HG03558 (cell line): ENCODE measurements around the gene RNASE4.
"Not testable (repeated sequence)": the region's sequence is repeated elsewhere in the genome, so short reads cannot be mapped to it uniquely, and the experiment has no call there.

Source experiments
- ATAC-seq: cut with Tn5 transposase; IDR thresholded peaks from one replicate; pipeline ENCODE4 v1.9.1; 2021; ENCODE audit warnings: moderate number of reproducible peaks; ENCODE audit not compliant: unreplicated experiment; ENCODE audit errors: extremely low read depth

The RNASE4 gene

GRCh38 chr14:20733684-20734429, 49.5 kb downstream of the RNASE4 start:
- no peak for ATAC-seq

GRCh38 chr14:20734430-20734806, 50.1 kb downstream of the RNASE4 start:
- ATAC-seq: no peak

GRCh38 chr14:20738292-20738691, 53.9 kb downstream of the RNASE4 start:
- ATAC-seq: not testable (repeated sequence)

DNA sequence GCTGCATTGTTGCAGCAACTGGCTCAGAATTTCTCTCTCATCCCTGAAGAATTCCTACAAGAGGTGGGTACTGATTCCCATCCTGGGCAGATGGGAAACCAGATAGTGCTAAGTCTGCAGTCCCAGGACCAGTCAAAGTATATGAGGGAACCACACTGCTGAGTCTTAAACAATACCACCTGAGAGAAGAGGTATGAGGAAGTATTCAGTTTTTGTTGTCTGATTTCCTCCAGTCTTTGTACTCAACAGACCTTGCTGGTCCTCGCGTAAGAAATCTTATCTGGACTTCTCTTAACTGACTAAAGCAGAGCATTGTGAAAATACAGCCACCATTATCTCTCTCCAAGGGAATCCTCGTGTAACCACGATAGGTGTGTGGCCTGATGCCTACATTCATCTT, 57.8 kb downstream of the RNASE4 start:
- no peak for ATAC-seq

GRCh38 chr14:20743556-20743955, 59.2 kb downstream of the RNASE4 start:
- ATAC-seq: no peak

DNA sequence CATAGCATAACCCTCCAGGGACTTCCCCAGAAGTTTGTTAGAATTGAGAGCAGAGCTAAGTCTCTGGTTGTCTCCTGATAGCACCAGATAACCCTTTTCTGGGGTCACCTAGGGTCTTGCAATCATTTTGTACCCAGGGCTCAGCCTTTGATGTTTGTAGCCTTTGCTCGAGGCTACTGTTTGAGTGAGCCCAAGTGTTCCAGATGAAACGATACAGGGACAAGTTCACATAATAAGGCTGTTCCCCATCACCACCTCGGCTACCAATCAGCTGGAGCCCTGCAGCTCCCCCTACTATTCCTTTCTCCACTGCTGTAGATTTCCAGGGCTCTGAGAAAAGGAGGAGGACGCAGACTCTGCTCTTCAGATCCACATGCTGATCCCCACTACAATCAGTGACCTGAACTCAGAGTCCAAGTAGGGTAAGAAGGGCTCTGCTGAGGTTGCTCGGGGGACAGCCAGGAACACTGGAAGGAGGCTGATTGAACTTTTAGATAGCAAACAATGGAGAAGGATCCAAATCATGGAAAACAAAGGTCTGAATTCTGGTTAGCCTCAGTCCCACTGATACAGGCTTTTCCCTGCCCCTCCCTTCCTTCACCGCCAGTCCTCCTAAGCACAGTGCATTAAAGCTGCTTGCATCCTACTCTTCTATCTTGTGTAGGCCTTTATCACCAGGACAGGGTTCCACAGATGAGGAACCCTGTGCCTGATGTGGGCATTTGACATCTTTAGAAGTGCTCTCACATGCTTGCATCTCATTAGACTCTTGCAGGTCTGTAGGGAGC, 61.4 kb downstream of the RNASE4 start, which contains the start of gene EDDM3A:
Gene EDDM3A (plus strand): TSS at position 317 of the 788 bp plus-strand sequence. CDS start 1,694 bp downstream, outside the sequence.
- no peak for ATAC-seq

DNA sequence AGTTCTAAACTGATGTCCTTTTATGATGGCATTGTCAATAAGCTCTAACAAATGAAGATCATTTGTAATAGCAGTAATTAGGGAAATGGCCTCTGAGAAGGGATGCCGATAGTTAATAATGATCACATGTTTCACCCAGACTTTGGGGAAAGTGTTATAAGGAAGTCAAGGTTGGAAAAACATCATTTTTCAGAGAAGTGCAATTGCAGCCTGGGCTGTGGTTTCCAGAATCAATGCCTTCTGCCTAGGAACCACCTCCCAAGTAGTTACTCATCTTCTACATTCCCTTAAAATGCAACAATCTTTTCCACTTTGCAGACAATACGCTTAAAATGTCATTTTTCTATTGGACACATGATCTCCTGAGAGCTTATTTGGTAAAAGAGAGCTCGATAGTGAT, 62.2 kb downstream of the RNASE4 start:
- ATAC-seq: no peak

- no peak for ATAC-seq
These were observed 64.1 kb downstream of the RNASE4 start for GRCh38 chr14:20748439-20748838.

DNA sequence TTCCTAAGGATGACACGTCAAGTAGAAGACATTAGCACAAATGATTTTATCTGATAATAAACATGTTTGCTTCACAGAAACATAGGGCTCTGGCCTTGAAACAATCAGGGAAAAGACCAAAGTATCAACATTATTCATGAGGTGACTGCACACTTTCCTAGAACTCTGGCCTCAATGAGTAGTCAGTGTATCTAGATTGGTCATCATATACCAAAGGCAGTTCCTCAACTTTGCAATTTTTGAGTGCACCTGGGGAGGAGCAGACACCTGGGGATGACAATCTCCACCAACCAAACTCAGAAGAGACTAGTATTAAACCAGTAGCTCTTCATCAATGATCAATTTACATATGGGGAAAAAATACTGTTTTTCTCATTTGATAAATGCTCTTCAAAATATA, 65.8 kb downstream of the RNASE4 start:
- no peak for ATAC-seq
